ENCODE data around the gene DOCK3.
"Not testable (repeated sequence)": the region's sequence is repeated elsewhere in the genome, so short reads cannot be mapped to it uniquely, and the experiment has no call there.

The DOCK3 gene

DNA sequence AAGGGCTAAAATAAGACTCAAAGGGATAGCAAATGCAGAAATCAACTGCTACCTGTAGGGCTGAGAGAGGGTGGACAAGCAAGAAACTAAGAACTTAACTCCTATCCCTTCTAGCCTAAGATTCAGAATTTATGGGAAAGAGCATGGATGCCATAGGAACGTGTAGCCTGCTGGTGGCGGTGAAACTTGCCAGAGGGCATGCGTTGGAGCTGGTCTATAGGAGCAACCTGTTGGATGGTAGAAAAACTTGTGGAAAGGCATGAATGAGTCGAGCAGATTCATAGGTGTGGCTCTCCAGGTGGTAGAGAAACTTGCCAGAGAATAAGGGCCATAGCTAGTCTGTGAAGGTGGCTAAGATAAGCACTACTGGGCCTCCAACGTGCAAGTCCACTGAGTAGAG is 137.2 kb downstream of the DOCK3 start:
- no peak for DNase-seq

DNA sequence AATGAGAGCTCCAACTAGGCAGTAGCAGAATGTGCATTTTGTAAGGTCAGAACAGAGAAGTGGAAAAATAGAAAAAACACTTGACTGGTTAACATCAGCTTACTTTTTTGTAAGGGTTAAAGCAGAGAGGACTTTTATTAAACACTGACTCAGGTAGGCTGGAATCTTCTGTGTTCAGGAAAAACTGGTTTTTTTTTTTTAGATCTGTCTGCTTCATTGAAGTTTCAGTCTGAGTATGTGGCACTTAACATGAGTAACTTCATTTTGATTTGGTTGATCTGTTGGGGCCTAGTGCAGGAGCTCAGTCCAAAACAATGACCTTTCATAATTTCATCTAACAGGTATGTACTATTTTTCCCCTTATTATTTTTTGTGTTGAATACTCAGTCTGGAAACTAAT is 141.1 kb downstream of the DOCK3 start:
- DNase-seq = no peak

DNA sequence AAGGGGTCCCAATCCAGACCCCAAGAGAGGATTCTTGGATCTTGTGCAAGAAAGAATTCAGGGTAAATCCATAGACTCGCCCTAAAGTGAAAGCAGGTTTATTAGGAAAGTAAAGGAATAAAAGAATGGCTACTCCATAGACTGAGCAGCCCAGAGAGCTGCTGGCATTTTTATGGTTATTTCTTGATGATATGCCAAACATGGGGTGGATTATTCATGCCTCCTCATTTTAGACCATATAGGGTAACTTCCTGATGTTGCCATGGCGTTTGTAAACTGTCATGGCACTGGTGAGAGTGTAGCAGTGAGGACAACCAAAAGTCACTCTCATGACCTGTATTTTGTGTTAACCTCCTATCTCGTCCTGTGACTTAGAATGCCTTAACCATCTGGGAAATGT is 142.2 kb downstream of the DOCK3 start:
- no peak for DNase-seq

- DNase-seq = no peak
Measured at GRCh38 chr3:50817756-50818529, 143.2 kb downstream of the DOCK3 start.

GRCh38 chr3:50819882-50820281 is 145.2 kb downstream of the DOCK3 start:
- no peak for DNase-seq

GRCh38 chr3:50825841-50826240 is 151.1 kb downstream of the DOCK3 start:
- DNase-seq = no peak

- no peak for DNase-seq
Measured at GRCh38 chr3:50830451-50830850, 155.7 kb downstream of the DOCK3 start.

DNA sequence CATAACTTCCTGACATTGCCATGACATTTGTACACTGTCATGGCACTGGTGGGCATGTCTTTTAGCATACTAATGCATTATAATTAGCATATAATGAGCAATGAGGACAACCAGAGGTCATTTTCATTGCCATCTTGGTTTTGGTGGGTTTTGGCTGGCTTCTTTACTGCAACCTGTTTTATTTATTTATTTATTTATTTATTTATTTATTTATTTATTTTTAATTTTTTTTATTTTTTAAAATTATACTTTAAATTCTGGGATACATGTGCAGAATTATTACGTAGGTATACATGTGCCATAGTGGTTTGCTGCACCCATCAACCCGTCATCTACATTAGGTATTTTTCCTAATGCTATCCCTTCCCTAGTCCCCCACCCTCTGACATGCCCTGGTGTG is 156.3 kb downstream of the DOCK3 start:
- DNase-seq = not testable (repeated sequence)

DNA sequence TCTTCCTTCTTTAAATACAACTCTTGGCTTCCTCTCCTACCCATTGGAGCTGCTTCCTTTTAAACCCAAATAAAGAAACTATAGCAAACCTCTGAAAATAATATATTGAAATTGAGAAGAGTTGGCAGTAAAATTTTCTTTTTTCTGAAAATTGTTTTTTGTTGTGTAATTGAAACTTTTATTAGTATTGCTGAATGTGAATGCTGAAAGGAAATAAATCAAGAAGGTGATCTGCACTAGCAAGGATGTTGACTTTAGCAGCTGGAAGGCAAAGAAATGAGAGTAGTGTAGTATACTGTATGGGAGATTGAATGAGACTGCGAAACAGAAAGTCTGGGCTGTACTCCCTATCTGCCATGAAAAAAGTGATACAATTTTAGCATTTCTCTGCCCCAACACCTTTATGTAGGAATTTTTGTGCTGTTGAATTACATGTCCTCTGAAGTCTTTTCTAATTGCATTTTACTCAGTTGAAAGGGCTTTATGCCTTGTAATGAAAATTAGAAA is 166.3 kb downstream of the DOCK3 start:
- DNase-seq = no peak

GRCh38 chr3:50848308-50848707 is 173.6 kb downstream of the DOCK3 start:
- DNase-seq = no peak

GRCh38 chr3:50850639-50851511 is 176.1 kb downstream of the DOCK3 start:
- DNase-seq = no peak

DNA sequence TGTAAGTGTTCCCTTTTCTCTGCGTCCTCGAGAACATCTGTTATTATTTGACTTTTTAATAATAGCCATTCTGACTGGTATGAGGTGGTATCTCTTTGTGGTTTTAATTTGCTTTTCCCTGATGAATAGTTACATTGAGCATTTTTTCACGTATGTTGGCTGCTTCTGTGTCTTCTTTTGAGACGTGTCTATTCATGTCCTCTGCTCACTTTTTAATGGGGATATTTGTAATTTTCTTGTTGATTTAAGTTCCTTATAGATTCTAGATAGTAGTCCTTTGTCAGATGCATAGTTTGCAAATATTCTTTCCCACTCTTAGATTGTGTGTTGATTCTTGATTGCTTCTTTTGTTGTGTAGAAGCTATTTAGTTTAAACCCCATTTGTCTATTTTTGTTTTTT is 179.2 kb downstream of the DOCK3 start:
- DNase-seq = no peak

GRCh38 chr3:50862221-50862620 is 187.5 kb downstream of the DOCK3 start:
- DNase-seq = no peak

DNA sequence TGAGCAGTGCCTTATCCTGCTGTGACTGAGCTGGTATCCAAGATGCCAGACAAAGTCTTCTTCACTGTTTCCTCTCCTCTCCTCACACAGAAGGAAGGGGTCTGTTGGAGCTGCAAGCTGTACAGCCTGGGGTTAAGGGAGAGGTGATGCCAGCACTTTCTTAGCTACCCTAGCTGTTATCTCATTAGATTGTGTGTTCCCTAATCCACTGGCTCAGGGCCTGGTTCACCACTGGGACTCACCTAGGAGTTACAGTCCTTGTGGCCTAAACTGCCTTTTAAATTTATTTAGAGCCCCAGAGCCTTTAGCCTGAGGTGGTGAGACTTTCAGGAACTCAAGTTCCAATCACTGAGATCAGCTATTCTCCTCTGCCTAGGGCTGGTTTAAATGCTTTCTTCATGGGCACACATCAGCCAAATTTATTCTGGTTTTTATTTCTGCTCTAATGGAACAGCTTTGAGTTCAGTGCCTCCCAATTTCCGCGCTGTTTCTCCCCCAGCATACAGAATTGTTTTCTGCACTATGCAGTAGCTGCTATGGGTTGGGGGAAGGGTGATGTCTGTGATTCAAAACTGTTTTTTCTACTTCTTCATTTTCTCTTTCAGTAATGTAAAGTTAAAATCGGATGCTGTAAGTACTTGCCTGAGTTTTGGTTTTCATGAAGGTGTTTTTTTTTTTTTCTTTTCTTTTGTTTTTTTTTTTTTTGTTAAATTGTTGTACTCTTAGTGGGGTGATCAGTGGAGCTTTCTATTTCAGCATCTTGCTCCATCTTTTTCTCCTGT is 198.8 kb downstream of the DOCK3 start:
- DNase-seq = no peak

DNA sequence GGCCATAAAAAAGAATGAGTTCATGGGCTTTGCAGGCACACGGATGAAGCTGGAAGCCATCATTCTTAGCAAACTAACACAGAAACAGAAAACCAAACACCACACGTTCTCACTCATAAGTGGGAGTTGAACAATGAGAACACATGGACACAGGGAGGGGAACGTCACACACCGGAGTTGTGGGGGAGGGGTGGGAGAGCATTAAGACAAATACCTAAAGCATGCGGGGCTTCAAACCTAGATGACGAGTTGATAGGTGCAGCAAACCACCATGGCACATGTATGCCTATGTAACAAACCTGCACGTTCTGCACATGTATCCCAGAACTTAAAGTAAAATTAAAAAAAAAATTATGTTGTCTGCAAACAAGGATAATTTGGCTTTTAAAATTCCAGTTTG is 200.1 kb downstream of the DOCK3 start:
- not testable (repeated sequence) for DNase-seq

DNA sequence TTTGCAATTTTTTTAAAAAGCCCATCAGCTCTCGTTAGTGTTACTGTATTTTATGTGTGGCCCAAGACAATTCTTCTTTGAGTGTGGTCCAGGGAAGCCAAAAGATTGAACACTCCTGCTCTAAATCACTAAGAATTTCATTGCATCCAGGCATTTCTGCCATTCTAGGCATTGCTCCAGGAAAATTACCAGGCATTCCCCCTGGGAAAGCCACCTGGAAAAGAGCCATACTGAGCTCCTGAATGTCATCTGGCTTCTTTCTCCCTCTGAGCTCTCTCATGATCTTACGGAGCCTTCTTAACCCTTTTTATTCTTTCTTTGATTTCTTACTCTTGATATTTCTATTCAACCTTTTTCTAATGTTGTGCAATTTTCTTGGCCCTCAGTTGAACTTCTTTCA is 202.2 kb downstream of the DOCK3 start:
- no peak for DNase-seq

GRCh38 chr3:50882733-50883132 is 208.0 kb downstream of the DOCK3 start:
- not testable (repeated sequence) for DNase-seq

GRCh38 chr3:50883755-50884154 is 209.0 kb downstream of the DOCK3 start:
- no peak for DNase-seq

- no peak for DNase-seq
Measured at GRCh38 chr3:50885070-50885850, 210.5 kb downstream of the DOCK3 start.

DNA sequence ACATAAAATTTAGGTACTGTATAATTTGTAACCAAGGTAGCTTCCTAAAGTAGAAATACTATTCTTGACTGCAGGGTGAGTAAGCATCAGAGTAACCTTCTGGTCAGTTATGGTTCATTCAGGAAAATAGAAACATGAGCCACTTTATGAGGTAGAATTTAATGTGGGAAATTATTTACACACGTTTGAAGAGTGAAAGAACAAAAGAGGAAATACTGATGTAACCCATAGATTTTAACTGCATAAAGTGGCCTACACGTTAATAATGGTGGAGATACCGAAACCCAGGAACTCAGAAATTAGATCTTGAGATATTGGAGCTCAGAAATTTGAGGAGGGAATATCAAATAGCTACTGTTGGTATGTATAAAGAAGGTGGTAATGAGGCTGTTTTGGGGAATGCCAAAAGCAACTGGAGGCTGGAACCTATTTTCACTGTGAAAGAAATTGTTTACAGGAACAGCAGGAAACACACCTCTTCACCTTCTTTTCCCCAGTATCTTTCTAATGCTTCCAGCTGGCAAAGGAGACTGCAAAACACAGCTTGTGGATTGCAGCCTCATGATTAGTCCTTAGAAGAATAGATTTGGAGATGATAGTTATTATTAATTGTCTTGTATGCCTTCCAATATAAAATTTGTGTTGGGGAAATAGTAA is 216.1 kb downstream of the DOCK3 start:
- no peak for DNase-seq

DNA sequence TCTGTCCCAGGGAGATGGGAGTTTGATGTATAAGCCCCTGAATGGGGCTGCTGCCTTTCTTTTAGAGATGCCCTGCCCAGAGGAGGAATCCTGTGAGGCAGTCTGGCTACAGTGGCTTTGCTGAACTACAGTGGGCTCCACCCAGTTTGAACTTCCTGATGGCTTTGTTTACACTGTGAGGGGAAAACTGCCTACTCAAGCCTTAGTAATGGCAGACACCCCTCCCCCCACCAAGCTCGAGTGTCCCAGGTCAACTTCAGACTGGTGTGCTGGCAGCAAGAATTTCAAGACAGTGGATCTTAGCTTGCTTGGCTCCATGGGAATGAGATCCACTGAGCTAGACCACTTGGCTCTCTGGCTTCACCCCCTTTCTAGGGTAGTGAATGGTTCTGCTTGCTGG is 226.4 kb downstream of the DOCK3 start:
- not testable (repeated sequence) for DNase-seq

DNA sequence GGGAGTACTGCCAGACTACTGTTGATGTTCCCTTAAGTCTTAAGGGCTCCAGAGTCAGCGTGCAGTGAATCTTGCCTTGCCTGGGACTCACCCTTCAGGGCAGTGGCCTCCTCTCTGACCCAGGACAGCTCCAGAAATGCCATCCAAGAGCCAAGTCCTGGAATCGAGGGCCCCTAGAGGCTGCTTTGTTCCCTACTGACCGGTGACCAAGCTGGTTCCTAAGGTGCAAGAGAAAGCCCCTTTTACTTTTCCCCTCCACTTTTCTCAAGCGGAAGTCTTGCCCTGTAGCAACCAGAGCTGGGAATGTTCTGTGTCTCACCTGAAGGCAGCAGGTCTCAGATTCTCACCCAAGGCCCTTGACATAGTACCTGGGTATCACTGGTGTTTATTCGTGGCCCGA is 238.0 kb downstream of the DOCK3 start:
- no peak for DNase-seq
